ENCODE results near the gene AGO4. TPM values are rescaled to one million over a fixed set of nuclear protein-coding genes. Genes with fewer than 3 reads are reported as not detected.
"Not testable (repeated sequence)": the region's sequence is repeated elsewhere in the genome, so short reads cannot be mapped to it uniquely, and the experiment has no call there.

The AGO4 gene
- total and polyA plus RNA-seq, 4 experiments from 2014 or later = 3.6 to 32.9 (median 21.9) TPM

DNA sequence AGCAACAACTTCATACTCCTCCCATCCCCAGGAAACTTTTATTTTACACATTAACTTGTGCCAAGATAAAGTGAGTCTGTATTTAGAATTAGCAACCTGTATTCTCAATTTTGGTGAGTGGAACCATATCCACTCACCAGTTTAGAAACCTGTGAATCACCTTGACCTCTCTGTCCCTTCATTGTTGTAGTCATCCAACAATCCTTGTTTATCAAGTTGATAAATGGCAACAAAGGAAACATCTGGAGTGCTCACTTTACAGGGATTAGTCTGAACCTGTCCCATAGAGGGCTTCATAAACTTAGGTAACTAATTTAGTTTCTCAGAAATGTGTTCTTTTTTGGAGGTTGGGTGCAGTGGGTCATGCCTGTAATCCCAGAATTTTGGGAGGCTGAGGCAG, 34.1 kb upstream of the AGO4 start:
- no peak overlapping the region for H3K27ac Mint-ChIP-seq
- no peaks in the 10 kb centered on the region for H3K9me3 Mint-ChIP-seq

DNA sequence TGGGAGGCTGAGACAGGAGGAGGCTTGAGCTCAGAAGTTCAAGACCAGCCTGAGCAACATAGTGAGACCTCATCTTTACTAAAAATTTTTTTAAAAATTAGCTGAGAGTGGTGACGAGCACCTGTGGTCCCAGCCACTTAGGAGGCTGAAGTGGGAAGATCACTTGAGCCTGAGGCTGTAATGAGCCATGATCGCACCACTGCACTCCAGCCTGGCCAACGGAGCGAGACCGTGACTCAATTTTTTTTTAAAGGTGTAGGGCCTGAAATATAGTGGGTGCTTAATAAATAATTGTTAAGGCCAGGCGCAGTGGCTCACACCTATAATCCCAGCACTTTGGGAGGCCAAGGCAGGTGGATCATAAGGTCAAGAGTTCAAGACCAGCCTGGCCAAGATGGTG, 31.6 kb upstream of the AGO4 start:
- peaks cover 24% of the 10 kb centered on the region for H3K4me1 ChIP-seq (ENCODE audit: insufficient read depth, low read length)
- H3K27ac Mint-ChIP-seq; H3K27me3 Mint-ChIP-seq; H3K27ac ChIP-seq (ENCODE audit: low read depth, low read length); H3K4me3 ChIP-seq (ENCODE audit: low read length in 2 of 2); H3K27me3 ChIP-seq (ENCODE audit: insufficient read depth, low read length); H3K4me3 Mint-ChIP-seq; H3K36me3 ChIP-seq (ENCODE audit: insufficient read depth, low read length); DNase-seq; POLR2A ChIA-PET (ENCODE audit: partially characterized antibody); H3K36me3 Mint-ChIP-seq; H3K9me3 Mint-ChIP-seq; intact Hi-C loops (cut with micrococcal nuclease); H3K9me3 ChIP-seq (ENCODE audit: control insufficient read depth in 1 of 2, low read length in 2 of 2): not testable (repeated sequence)
- CTCF ChIA-PET (ENCODE audit: partially characterized antibody) = interaction anchor here (1.1 to 10.8 kb wide), 7 partner anchors 12 to 325 kb away, joined by 3 to 82 read pairs (median 5); no protein-coding TSS in a partner anchor
- H3K4me1 Mint-ChIP-seq = peaks cover 11 to 32% (median 15%) of the 10 kb centered on the region in 4 donors

More for the DNA sequence above, 34.1 kb upstream of the AGO4 start:
- Histone ChIP-seq H3K36me3 (ENCODE audit: insufficient read depth, low read length) (no peaks in the 10 kb centered on the region), H3K27me3 (ENCODE audit: insufficient read depth, low read length) (no peaks in the 10 kb centered on the region), H3K27ac (ENCODE audit: low read depth, low read length) (no peak overlapping the region), H3K4me3 (ENCODE audit: low read length in 2 of 2) (no peak overlapping the region), H3K9me3 (ENCODE audit: control insufficient read depth in 1 of 2, low read length in 2 of 2) (no peaks in the 10 kb centered on the region), H3K4me1 (ENCODE audit: insufficient read depth, low read length) (peaks cover 14% of the 10 kb centered on the region)
- peak overlapping the region in 1 of 8 donors; percentile 15 for H3K4me3 Mint-ChIP-seq
- peaks cover 0 to 2% of the 10 kb centered on the region in 2 donors for H3K36me3 Mint-ChIP-seq
- no peaks in the 10 kb centered on the region for H3K27me3 Mint-ChIP-seq
- POLR2A ChIA-PET (ENCODE audit: partially characterized antibody) = no interaction called here
- CTCF ChIA-PET (ENCODE audit: partially characterized antibody) = interaction anchor here (1.5 to 10.8 kb wide), 5 partner anchors 38 to 211 kb away, joined by 3 to 82 read pairs (median 12); no protein-coding TSS in a partner anchor
- DNase-seq = no peak
- H3K4me1 Mint-ChIP-seq = peaks cover 10 to 31% (median 15%) of the 10 kb centered on the region in 4 donors
- intact Hi-C loops (cut with micrococcal nuclease) = loop anchor here (1.0 to 5.0 kb wide), 7 partner anchors 34 to 571 kb away; partner anchors contain the start of genes AGO4 and C1orf216

DNA sequence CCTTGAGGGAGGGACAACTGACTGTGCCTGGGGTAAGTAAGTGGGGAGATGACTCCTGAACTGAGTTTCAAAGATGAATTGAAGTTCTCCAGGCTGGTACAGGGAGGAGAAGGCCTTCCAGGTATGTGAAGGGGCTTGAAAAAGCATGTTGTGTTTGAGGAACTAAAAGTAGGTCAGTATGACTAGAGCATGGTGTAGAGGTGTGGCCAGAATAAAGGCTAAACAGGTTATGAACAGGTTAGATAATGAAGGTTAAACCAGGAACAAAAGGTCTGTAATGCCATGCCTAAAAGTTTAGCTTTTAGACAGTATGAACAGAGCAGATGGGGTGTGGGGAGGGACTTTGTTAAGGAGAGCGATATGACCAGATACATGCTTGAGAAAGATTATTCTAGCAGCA, 30.7 kb upstream of the AGO4 start:
- H3K4me1 Mint-ChIP-seq = peaks cover 11 to 32% (median 15%) of the 10 kb centered on the region in 4 donors
- DNase-seq = peak in 2 of 5 donors; percentile 6 to 8
- H3K27ac Mint-ChIP-seq = peak overlapping the region; percentile 27 to 88 (median 81)
- H3K9me3 Mint-ChIP-seq = no peaks in the 10 kb centered on the region
- Histone ChIP-seq H3K27me3 (ENCODE audit: insufficient read depth, low read length) (no peaks in the 10 kb centered on the region), H3K27ac (ENCODE audit: low read depth, low read length) (no peak overlapping the region), H3K4me3 (ENCODE audit: low read length in 2 of 2) (no peak overlapping the region), H3K4me1 (ENCODE audit: insufficient read depth, low read length) (peaks cover 24% of the 10 kb centered on the region), H3K9me3 (ENCODE audit: control insufficient read depth in 1 of 2, low read length in 2 of 2) (no peaks in the 10 kb centered on the region), H3K36me3 (ENCODE audit: insufficient read depth, low read length) (no peaks in the 10 kb centered on the region)
- H3K36me3 Mint-ChIP-seq = no peaks in the 10 kb centered on the region
- H3K27me3 Mint-ChIP-seq = no peaks in the 10 kb centered on the region
- intact Hi-C loops (cut with micrococcal nuclease) = no loop called here
- ChIA-PET POLR2A (ENCODE audit: partially characterized antibody) (interaction anchor here (0.6 kb wide), 1 partner anchor 32 kb away, joined by 3 read pairs; no protein-coding TSS in a partner anchor), CTCF (ENCODE audit: partially characterized antibody) (interaction anchor here (0.8 to 10.8 kb wide), 8 partner anchors 9 to 326 kb away, joined by 3 to 82 read pairs (median 4); no protein-coding TSS in a partner anchor)
- peak overlapping the region in 5 of 8 donors; percentile 2 to 26 (median 15) for H3K4me3 Mint-ChIP-seq

DNA sequence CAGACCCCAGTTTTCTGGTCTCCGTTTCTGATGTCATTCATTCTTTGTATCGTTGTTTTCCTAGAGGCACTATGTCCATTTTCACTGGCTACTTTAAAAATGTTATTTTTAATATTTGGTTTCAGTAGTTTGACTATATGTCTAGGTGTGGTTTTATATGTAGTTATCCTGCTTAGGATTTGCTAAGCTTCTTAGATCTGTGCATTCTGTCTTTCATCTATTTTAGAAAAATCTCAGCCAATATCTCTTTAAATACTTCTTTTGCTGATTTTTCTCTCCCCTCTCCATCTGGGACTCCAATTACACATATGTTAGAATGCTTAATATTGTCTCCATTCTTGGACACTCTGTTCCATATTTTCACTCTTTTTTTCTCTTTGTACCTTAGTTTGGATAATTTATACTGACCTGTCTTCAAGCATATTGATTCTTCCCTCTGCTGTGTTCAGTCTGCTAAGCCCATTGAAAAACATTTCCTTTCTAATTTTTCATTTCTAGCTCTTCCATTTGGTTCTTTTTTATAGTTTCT, 24.7 kb upstream of the AGO4 start:
- Mint-ChIP-seq H3K9me3 (peaks cover 0 to under 1% (median 0%) of the 10 kb centered on the region in 8 donors), H3K36me3 (no peaks in the 10 kb centered on the region), H3K4me3 (no peak overlapping the region), H3K27me3 (no peaks in the 10 kb centered on the region), H3K4me1 (peaks cover 2 to 16% (median 7%) of the 10 kb centered on the region in 4 donors), H3K27ac (peak overlapping the region in 1 of 7 donors; percentile 45)
- H3K9me3 ChIP-seq (ENCODE audit: control insufficient read depth in 1 of 2, low read length in 2 of 2) = no peaks in the 10 kb centered on the region
- DNase-seq = no peak
- H3K4me3 ChIP-seq (ENCODE audit: low read length in 2 of 2) = no peak overlapping the region
- H3K27me3 ChIP-seq (ENCODE audit: insufficient read depth, low read length) = no peaks in the 10 kb centered on the region
- H3K36me3 ChIP-seq (ENCODE audit: insufficient read depth, low read length) = no peaks in the 10 kb centered on the region
- intact Hi-C loops (cut with micrococcal nuclease) = no loop called here
- ChIA-PET CTCF (ENCODE audit: partially characterized antibody) (interaction anchor here (1.4 to 1.7 kb wide), 2 partner anchors 8 to 56 kb away, joined by 3 to 4 read pairs; no protein-coding TSS in a partner anchor), POLR2A (ENCODE audit: partially characterized antibody) (no interaction called here)
- H3K27ac ChIP-seq (ENCODE audit: low read depth, low read length) = no peak overlapping the region
- H3K4me1 ChIP-seq (ENCODE audit: insufficient read depth, low read length) = peaks cover 13% of the 10 kb centered on the region

DNA sequence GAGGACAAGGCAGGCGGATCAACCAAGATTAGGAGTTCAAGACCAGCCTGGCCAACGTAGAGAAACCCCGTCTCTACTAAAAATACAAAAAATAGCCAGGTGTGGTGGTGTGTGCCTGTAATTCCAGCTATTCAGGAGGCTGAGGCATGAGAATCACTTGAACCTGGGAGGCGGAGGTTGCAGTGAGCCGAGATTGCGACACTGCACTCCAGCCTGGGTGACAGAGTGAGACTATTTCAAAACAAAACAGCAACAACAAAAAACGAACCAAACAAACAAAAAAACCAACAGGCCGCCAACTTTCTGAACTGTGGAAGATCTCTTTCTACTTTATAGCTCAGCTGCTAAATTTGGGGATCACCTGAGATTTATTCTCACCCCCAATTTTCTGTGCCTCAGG, 23.5 kb upstream of the AGO4 start:
- DNase-seq; H3K27me3 ChIP-seq (ENCODE audit: insufficient read depth, low read length); intact Hi-C loops (cut with micrococcal nuclease); H3K4me1 Mint-ChIP-seq; H3K4me3 Mint-ChIP-seq; H3K9me3 Mint-ChIP-seq; H3K4me1 ChIP-seq (ENCODE audit: insufficient read depth, low read length); H3K27me3 Mint-ChIP-seq; H3K27ac Mint-ChIP-seq; POLR2A ChIA-PET (ENCODE audit: partially characterized antibody); H3K9me3 ChIP-seq (ENCODE audit: control insufficient read depth in 1 of 2, low read length in 2 of 2); H3K27ac ChIP-seq (ENCODE audit: low read depth, low read length); H3K36me3 Mint-ChIP-seq; H3K4me3 ChIP-seq (ENCODE audit: low read length in 2 of 2); H3K36me3 ChIP-seq (ENCODE audit: insufficient read depth, low read length): not testable (repeated sequence)
- CTCF ChIA-PET (ENCODE audit: partially characterized antibody) = interaction anchor here (1.4 to 1.7 kb wide), 2 partner anchors 9 to 57 kb away, joined by 3 to 4 read pairs; no protein-coding TSS in a partner anchor

DNA sequence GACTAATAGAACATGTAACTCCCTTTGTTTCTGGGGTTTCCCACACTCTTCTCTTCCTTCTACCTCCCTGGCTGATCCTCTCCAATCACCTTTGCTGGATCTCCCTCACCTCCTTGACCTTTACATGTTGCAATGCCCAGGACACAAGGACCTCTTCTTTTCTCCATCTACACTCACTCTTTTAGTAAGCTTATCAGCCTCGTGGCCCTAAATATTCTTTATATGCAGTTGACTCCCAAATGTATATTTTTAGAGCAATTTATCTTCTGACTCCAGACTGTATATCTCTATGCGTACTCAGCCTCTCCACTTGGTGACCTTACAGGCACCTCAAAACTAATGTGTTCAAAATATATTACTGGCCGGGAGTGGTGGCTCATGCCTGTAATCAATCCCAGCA, 19.7 kb upstream of the AGO4 start:
- CTCF ChIA-PET (ENCODE audit: partially characterized antibody) = no interaction called here
- H3K4me1 Mint-ChIP-seq = no peaks in the 10 kb centered on the region
- intact Hi-C loops (cut with micrococcal nuclease) = no loop called here

DNA sequence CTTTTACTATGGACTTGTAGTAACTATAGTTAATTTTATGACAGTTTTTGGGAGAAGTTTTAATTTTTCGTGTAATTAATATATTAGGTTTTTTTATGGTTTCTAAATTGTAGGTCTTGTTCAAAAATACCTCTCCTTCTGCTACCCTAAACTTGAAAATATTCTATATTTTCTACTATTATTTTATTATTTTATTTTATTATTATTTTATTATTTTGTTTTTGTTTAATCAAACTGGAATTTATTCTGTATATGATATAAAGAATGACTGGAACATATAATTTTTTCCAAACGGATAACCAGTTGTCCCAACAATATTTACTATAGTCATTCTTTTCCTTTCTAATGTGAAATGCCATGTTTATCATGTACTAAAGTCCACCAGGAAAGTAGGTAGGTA, 17.1 kb upstream of the AGO4 start:
- POLR2A ChIA-PET (ENCODE audit: partially characterized antibody) = no interaction called here

More for the DNA sequence above, 19.7 kb upstream of the AGO4 start:
- no peak overlapping the region for H3K4me3 ChIP-seq (ENCODE audit: low read length in 2 of 2)
- H3K27me3 ChIP-seq (ENCODE audit: insufficient read depth, low read length) = no peaks in the 10 kb centered on the region
- POLR2A ChIA-PET (ENCODE audit: partially characterized antibody) = no interaction called here
- Mint-ChIP-seq H3K27ac (no peak overlapping the region), H3K27me3 (no peaks in the 10 kb centered on the region), H3K9me3 (peaks cover 0 to 2% (median 0%) of the 10 kb centered on the region in 8 donors), H3K4me3 (no peak overlapping the region), H3K36me3 (no peaks in the 10 kb centered on the region)
- no peak for DNase-seq
- H3K9me3 ChIP-seq (ENCODE audit: control insufficient read depth in 1 of 2, low read length in 2 of 2) = no peaks in the 10 kb centered on the region
- H3K27ac ChIP-seq (ENCODE audit: low read depth, low read length) = no peak overlapping the region
- no peaks in the 10 kb centered on the region for H3K36me3 ChIP-seq (ENCODE audit: insufficient read depth, low read length)
- no peaks in the 10 kb centered on the region for H3K4me1 ChIP-seq (ENCODE audit: insufficient read depth, low read length)

More for the DNA sequence above, 17.1 kb upstream of the AGO4 start:
- CTCF ChIA-PET (ENCODE audit: partially characterized antibody) = no interaction called here
- Mint-ChIP-seq H3K9me3 (peaks cover 0 to 2% (median 0%) of the 10 kb centered on the region in 8 donors), H3K27ac (no peak overlapping the region), H3K4me3 (no peak overlapping the region), H3K4me1 (no peaks in the 10 kb centered on the region), H3K36me3 (no peaks in the 10 kb centered on the region), H3K27me3 (peaks cover 0 to 3% of the 10 kb centered on the region in 2 donors)
- Histone ChIP-seq H3K27me3 (ENCODE audit: insufficient read depth, low read length) (no peaks in the 10 kb centered on the region), H3K9me3 (ENCODE audit: control insufficient read depth in 1 of 2, low read length in 2 of 2) (no peaks in the 10 kb centered on the region), H3K4me3 (ENCODE audit: low read length in 2 of 2) (no peak overlapping the region), H3K36me3 (ENCODE audit: insufficient read depth, low read length) (no peaks in the 10 kb centered on the region), H3K4me1 (ENCODE audit: insufficient read depth, low read length) (no peaks in the 10 kb centered on the region), H3K27ac (ENCODE audit: low read depth, low read length) (no peak overlapping the region)
- intact Hi-C loops (cut with micrococcal nuclease) = no loop called here
- DNase-seq = no peak

Measured in CD4-positive, alpha-beta memory T cell (primary cell).